Endothelial cell of umbilical vein (primary cell): ENCODE data around the gene C20orf141. TPM values are rescaled to one million over a fixed set of nuclear protein-coding genes. Genes with fewer than 3 reads are reported as not detected.

ENCODE experiments used
- BruUV-seq: library from RNA; stranded (reverse); fragments of 400-500 nt; replicated peaks from 2 replicates; lab custom pipeline; 2021; lab: Mats Ljungman, UMichigan
- CTCF ChIA-PET: fragments of 300-600, 350-600 bp; sonication (Branson Sonifier 250); formaldehyde crosslinking; loops from one replicate; lab custom pipeline; 2021; ENCODE audit warnings: antibody characterized with exemption, inconsistent platforms; lab: Charles Lee
- POLR2A ChIA-PET: fragments of 300-600, 350-600 bp; sonication (Branson Sonifier 250); formaldehyde crosslinking; loops from one replicate; lab custom pipeline; 2021; ENCODE audit warnings: antibody characterized with exemption, inconsistent platforms; lab: Charles Lee
- DNase-seq: peaks from one replicate; pipeline ENCODE4 v3.0.0-alpha.2; 2011; ENCODE audit warnings: low read depth, low spot score
- FAIRE-seq: peaks from 2 replicates; lab custom pipeline; 2011; peaks lifted over from hg19 to GRCh38; lab: Jason Lieb, UNC
- H2AFZ ChIP-seq: 2 replicates; pipeline ENCODE4 v1.6.0; 2012; ENCODE audit warnings: low read depth, low read length, control low read depth, inconsistent platforms
- H3K27ac ChIP-seq: 2 replicates; pipeline ENCODE4 v1.5.1; 2011; ENCODE audit warnings: low read depth, mild to moderate bottlenecking, control low read depth, low read length, moderate library complexity; ENCODE audit not compliant: insufficient read depth
- H3K27me3 ChIP-seq, 2 experiments: 2 replicates each; pipeline versions ENCODE4 v1.6.0 to v1.6.1; 2011; ENCODE audit warnings: low read length in 2 of 2, mixed read lengths in 1 of 2; ENCODE audit not compliant: control insufficient read depth in 2 of 2, insufficient read depth in 2 of 2
- H3K36me3 ChIP-seq, 2 experiments: 2 replicates in 1 of 2; 3 replicates in 1 of 2; pipeline ENCODE4 v1.5.1; 2011; ENCODE audit warnings: low read length in 2 of 2, mild to moderate bottlenecking in 1 of 2, moderate library complexity in 1 of 2; ENCODE audit not compliant: control insufficient read depth in 2 of 2, insufficient read depth in 2 of 2; ENCODE audit errors: extremely low read depth in 1 of 2
- H3K4me1 ChIP-seq: 3 replicates; pipeline ENCODE4 v1.5.1; 2011; ENCODE audit warnings: mild to moderate bottlenecking, low read length; ENCODE audit not compliant: control insufficient read depth, insufficient read depth; ENCODE audit errors: extremely low read depth
- H3K4me2 ChIP-seq: 2 replicates; pipeline ENCODE4 v1.6.1; 2011; ENCODE audit warnings: low read length, control low read depth, mixed read lengths; ENCODE audit not compliant: insufficient read depth
- H3K4me3 ChIP-seq, 3 experiments: fragments of 200-600 bp in 1 of 3; sonication (generic), shearing (Covaris generic) in 1 of 3; replicated peaks in 1 of 3; 2 replicates each; pipeline ENCODE4 v1.5.1; 2011 to 2016; ENCODE audit warnings: control low read depth in 3 of 3, low read length in 3 of 3, mild to moderate bottlenecking in 2 of 3, inconsistent platforms in 1 of 3, low read depth in 1 of 3, moderate library complexity in 1 of 3; ENCODE audit not compliant: insufficient read depth in 1 of 3
- H3K79me2 ChIP-seq: 2 replicates; pipeline ENCODE4 v1.6.0; 2012; ENCODE audit warnings: low read length, inconsistent platforms; ENCODE audit not compliant: control insufficient read depth, insufficient read depth
- H3K9ac ChIP-seq: replicated peaks from 2 replicates; pipeline ENCODE3; 2011; ENCODE audit warnings: low read length, control low read depth; ENCODE audit not compliant: insufficient read depth; ENCODE audit errors: extremely low read depth
- H3K9me1 ChIP-seq: replicated peaks from 3 replicates; pipeline ENCODE4 v1.6.0; 2011; ENCODE audit warnings: mild to moderate bottlenecking, low read length; ENCODE audit not compliant: control insufficient read depth, insufficient read depth; ENCODE audit errors: extremely low read depth
- H3K9me3 ChIP-seq: replicated peaks from 2 replicates; pipeline ENCODE4 v1.5.1; 2012; ENCODE audit warnings: low read length, inconsistent platforms; ENCODE audit not compliant: control insufficient read depth, insufficient read depth
- H4K20me1 ChIP-seq: replicated peaks from 2 replicates; pipeline ENCODE3; 2011; ENCODE audit warnings: mild to moderate bottlenecking, low read length; ENCODE audit not compliant: control insufficient read depth, insufficient read depth; ENCODE audit errors: extremely low read depth
- CTCF ChIP-seq, 2 donors: IDR thresholded peaks; 1 replicate in 1 of 2; 2 replicates in 1 of 2; pipeline ENCODE4 v1.5.1; 2011; ENCODE audit warnings: low read length in 2 of 2, mild to moderate bottlenecking in 2 of 2, moderate library complexity in 2 of 2, control low read depth in 1 of 2, inconsistent platforms in 1 of 2, low read depth in 1 of 2; ENCODE audit not compliant: insufficient read depth in 1 of 2; ENCODE audit errors: extremely low read depth in 1 of 2
- EZH2 ChIP-seq: IDR thresholded peaks from 2 replicates; pipeline ENCODE4 v1.6.1; 2012; ENCODE audit warnings: borderline replicate concordance, low read depth, mild to moderate bottlenecking, moderate library complexity, low read length, inconsistent platforms; ENCODE audit not compliant: severe bottlenecking
- FOS ChIP-seq: IDR thresholded peaks from 2 replicates; pipeline ENCODE4 v1.6.1; 2011; ENCODE audit warnings: mild to moderate bottlenecking, low read length, moderate library complexity, borderline replicate concordance; ENCODE audit not compliant: insufficient read depth
- GATA2 ChIP-seq: IDR thresholded peaks from 2 replicates; pipeline ENCODE4 v1.7.0; 2011; ENCODE audit warnings: low read depth, mild to moderate bottlenecking, moderate library complexity, mixed read lengths, low read length; ENCODE audit not compliant: insufficient read length, insufficient read depth
- MAX ChIP-seq: IDR thresholded peaks from 2 replicates; pipeline ENCODE4 v1.6.1; 2011; ENCODE audit not compliant: insufficient read depth, insufficient read length
- MYC ChIP-seq: IDR thresholded peaks from one replicate; pipeline ENCODE4 v1.6.1; 2011; ENCODE audit warnings: mild to moderate bottlenecking, low read depth, low read length
- POLR2A ChIP-seq: IDR thresholded peaks from 2 replicates; pipeline ENCODE4 v1.6.1; 2012; ENCODE audit warnings: low read depth, mild to moderate bottlenecking, control low read depth, low read length
- POLR2AphosphoS5 ChIP-seq: IDR thresholded peaks from 2 replicates; pipeline ENCODE4 v1.6.1; 2012; ENCODE audit warnings: low read depth, mild to moderate bottlenecking, control low read depth, low read length, moderate library complexity; ENCODE audit not compliant: insufficient read depth
- dilution Hi-C: fragments of 300-500 bp; cut with MboI; formaldehyde crosslinking; loops from one replicate; pipeline ENCODE4 v1.15.0; 2019; ENCODE audit warnings: low sequenced_read_pairs; ENCODE audit not compliant: extremely low pct_ligation_motif_present
- intact Hi-C: fragments of 100-400 bp; cut with micrococcal nuclease; formaldehyde crosslinking; loops from one replicate; pipeline ENCODE4 v1.10.0; 2022
- polyA plus RNA-seq, 4 experiments: library from polyadenylated mRNA; depleted of rRNA in 3 of 4; stranded (reverse) in 3 of 4; unstranded in 1 of 4; fragments of >200 nt; gene quantifications; 2 replicates each; pipeline versions ENCODE4 v1.2.1 to v1.2.3, GENCODE V29; 2011 to 2012; ENCODE audit warnings: missing spikeins in 1 of 4
- total RNA-seq: library from RNA; stranded (reverse); gene quantifications from 2 replicates; pipeline ENCODE4 v1.2.3, GENCODE V29; 2021

Gene C20orf141
- total and polyA plus RNA-seq, 2 donors (not counting 3 experiments of a cell fraction or from before 2014, with no cell fraction given) = not detected

GRCh38 chr20:2849529-2849928 lies 34.7 kb downstream of the C20orf141 start:
- Histone ChIP-seq H3K9me3 (no peaks in the 10 kb centered on the region), H4K20me1 (no peaks in the 10 kb centered on the region), H3K27me3 (no peaks in the 10 kb centered on the region), H3K4me2 (no peak overlapping the region), H3K79me2 (no peaks in the 10 kb centered on the region), H3K9ac (no peak overlapping the region), H3K4me3 (no peak overlapping the region), H3K27ac (no peak overlapping the region), H2AFZ (no peak overlapping the region), H3K9me1 (no peaks in the 10 kb centered on the region), H3K36me3 (no peaks in the 10 kb centered on the region), H3K4me1 (no peaks in the 10 kb centered on the region)
- ChIA-PET POLR2A (no interaction called here), CTCF (interaction anchor here (1.2 to 5.5 kb wide), 3 partner anchors 21 to 106 kb away, joined by 3 to 171 read pairs (median 5); no protein-coding TSS in a partner anchor)
- DNase-seq (no peak), FAIRE-seq (no peak)
- dilution Hi-C loops = no loop called here
- BruUV-seq = no TSS peak
- TF ChIP-seq POLR2AphosphoS5 (no peak), GATA2 (no peak), EZH2 (no peak), MAX (no peak)
- intact Hi-C loops = no loop called here

- H3K36me3 ChIP-seq = no peaks in the 10 kb centered on the region
- no peak overlapping the region for H3K9ac ChIP-seq
- FAIRE-seq (no peak), DNase-seq (no peak)
- POLR2A ChIA-PET = no interaction called here
- no peaks in the 10 kb centered on the region for H3K27me3 ChIP-seq
- H3K4me2 ChIP-seq = no peak overlapping the region
- no peaks in the 10 kb centered on the region for H4K20me1 ChIP-seq
- CTCF ChIA-PET = interaction anchor here (0.6 to 5.5 kb wide), 12 partner anchors 7 to 162 kb away, joined by 3 to 171 read pairs (median 6); partner anchors contain the start of genes PCED1A, TMEM239 and VPS16
- no peak overlapping the region for H3K4me3 ChIP-seq
- H3K9me3 ChIP-seq = no peaks in the 10 kb centered on the region
- no peaks in the 10 kb centered on the region for H3K79me2 ChIP-seq
- H3K27ac ChIP-seq = no peak overlapping the region
- TF ChIP-seq MYC = no peak
- no peak for TF ChIP-seq FOS
- no peak for TF ChIP-seq POLR2A
- no peak for TF ChIP-seq CTCF (IDR thresholded peaks at IDR 0.05; ENCODE audit: extremely low read depth in 1 of 2, insufficient read depth in 1 of 2, low read depth in 1 of 2, low read length in 2 of 2)
- no peak for TF ChIP-seq POLR2AphosphoS5
- no peaks in the 10 kb centered on the region for H3K9me1 ChIP-seq
- dilution Hi-C loops (no loop called here), intact Hi-C loops (no loop called here)
- H2AFZ ChIP-seq = no peak overlapping the region
- no TSS peak for BruUV-seq
- H3K4me1 ChIP-seq = no peaks in the 10 kb centered on the region
Observed at GRCh38 chr20:2851086-2851485, 36.3 kb downstream of the C20orf141 start.
